ENCODE data around the gene PPFIA1.
"Not testable (repeated sequence)": the region's sequence is repeated elsewhere in the genome, so short reads cannot be mapped to it uniquely, and the experiment has no call there.

The PPFIA1 gene

GRCh38 chr11:70326833-70327232 lies 56.3 kb downstream of the PPFIA1 start:
- Histone ChIP-seq H3K4me3 (replicated peaks; ENCODE audit: insufficient read depth, low read length) (no peak overlapping the region), H3K27ac (replicated peaks) (no peak overlapping the region)
- DNase-seq (ENCODE audit: low read depth in 1 of 2, low spot score in 1 of 2) = no peak

GRCh38 chr11:70327717-70328116 lies 57.2 kb downstream of the PPFIA1 start:
- no peak for DNase-seq (ENCODE audit: low read depth in 1 of 2, low spot score in 1 of 2)
- Histone ChIP-seq H3K27me3 (ENCODE audit: insufficient read depth, poor library complexity, severe bottlenecking) (no peaks in the 10 kb centered on the region), H3K4me3 (replicated peaks; ENCODE audit: insufficient read depth, low read length) (no peak overlapping the region), H3K27ac (replicated peaks) (no peak overlapping the region)
- no peak for TF ChIP-seq CTCF (IDR thresholded peaks at IDR 0.05; ENCODE audit: insufficient read depth, low read length)
- TF ChIP-seq POLR2AphosphoS5 (IDR thresholded peaks at IDR 0.05; ENCODE audit: low read depth) = no peak
- no peak for TF ChIP-seq REST (IDR thresholded peaks at IDR 0.05; ENCODE audit: insufficient replicate concordance, low read depth)
- TF ChIP-seq SPI1 (IDR thresholded peaks at IDR 0.05; ENCODE audit: borderline replicate concordance, low read depth) = no peak
- TF ChIP-seq GABPA (IDR thresholded peaks at IDR 0.05; ENCODE audit: low read depth) = no peak

More at GRCh38 chr11:70326833-70327232, 56.3 kb downstream of the PPFIA1 start:
- no peak for TF ChIP-seq GABPA (IDR thresholded peaks at IDR 0.05; ENCODE audit: low read depth)
- TF ChIP-seq SPI1 (IDR thresholded peaks at IDR 0.05; ENCODE audit: borderline replicate concordance, low read depth) = no peak
- TF ChIP-seq CTCF (IDR thresholded peaks at IDR 0.05; ENCODE audit: insufficient read depth, low read length) = no peak
- TF ChIP-seq POLR2AphosphoS5 (IDR thresholded peaks at IDR 0.05; ENCODE audit: low read depth) = no peak
- no peak for TF ChIP-seq REST (IDR thresholded peaks at IDR 0.05; ENCODE audit: insufficient replicate concordance, low read depth)
- H3K27me3 ChIP-seq (ENCODE audit: insufficient read depth, poor library complexity, severe bottlenecking) = no peaks in the 10 kb centered on the region

- no peak for TF ChIP-seq POLR2AphosphoS5 (IDR thresholded peaks at IDR 0.05; ENCODE audit: low read depth)
- TF ChIP-seq GABPA (IDR thresholded peaks at IDR 0.05; ENCODE audit: low read depth) = no peak
- no peak for TF ChIP-seq SPI1 (IDR thresholded peaks at IDR 0.05; ENCODE audit: borderline replicate concordance, low read depth)
- TF ChIP-seq CTCF (IDR thresholded peaks at IDR 0.05; ENCODE audit: insufficient read depth, low read length) = no peak
- TF ChIP-seq REST (IDR thresholded peaks at IDR 0.05; ENCODE audit: insufficient replicate concordance, low read depth) = no peak
- no peak overlapping the region for H3K27ac ChIP-seq (replicated peaks)
- H3K4me3 ChIP-seq (replicated peaks; ENCODE audit: insufficient read depth, low read length) = no peak overlapping the region
- no peaks in the 10 kb centered on the region for H3K27me3 ChIP-seq (ENCODE audit: insufficient read depth, poor library complexity, severe bottlenecking)
- no peak for DNase-seq (ENCODE audit: low read depth in 1 of 2, low spot score in 1 of 2)
Measured at GRCh38 chr11:70328556-70328955, 58.1 kb downstream of the PPFIA1 start.

- H3K4me3 ChIP-seq (replicated peaks; ENCODE audit: insufficient read depth, low read length); H3K27ac ChIP-seq (replicated peaks); H3K27me3 ChIP-seq (ENCODE audit: insufficient read depth, poor library complexity, severe bottlenecking); DNase-seq (ENCODE audit: low read depth in 1 of 2, low spot score in 1 of 2): not testable (repeated sequence)
Measured at GRCh38 chr11:70331320-70331843, 60.9 kb downstream of the PPFIA1 start.

Measured in HL-60 (cell line).